Prostate gland (tissue), 2 donors: ENCODE data around the gene HMX1.

Source experiments
- CTCF ChIP-seq, 4 experiments: fragments of 200-600 bp in 2 of 4; fragments of 450-650 bp in 2 of 4; sonication (generic) in 2 of 4; IDR thresholded peaks; 1 replicate in 3 of 4; 2 replicates in 1 of 4; pipeline ENCODE4 v1.5.1; 2016 to 2019; ENCODE audit warnings: antibody characterized with exemption in 4 of 4, mild to moderate bottlenecking in 2 of 4, moderate library complexity in 2 of 4
- POLR2A ChIP-seq: fragments of 450-650 bp; IDR thresholded peaks from one replicate; pipeline ENCODE4 v1.6.1; 2016; ENCODE audit warnings: antibody characterized with exemption, mild to moderate bottlenecking
- POLR2AphosphoS5 ChIP-seq: sonication (generic); formaldehyde crosslinking; IDR thresholded peaks from one replicate; pipeline ENCODE4 v1.6.1; 2017; ENCODE audit warnings: antibody characterized with exemption

- TF ChIP-seq CTCF (IDR thresholded peaks at IDR 0.05) (no peak), POLR2AphosphoS5 (no peak), POLR2A (no peak)
Measured at GRCh38 chr4:8874896-8875680, 3.4 kb upstream of the HMX1 start.
